Measurements from ENCODE around the gene MOB1A.
"Not testable (repeated sequence)": the region's sequence is repeated elsewhere in the genome, so short reads cannot be mapped to it uniquely, and the experiment has no call there.

Gene MOB1A

GRCh38 chr2:74198461-74199274 is 20.0 kb upstream of the MOB1A start, which contains the start of gene MTHFD2:
MTHFD2 (plus strand) TSS chr2:74198615; CDS start chr2:74198642, 27 bp downstream.
- DNase-seq (ENCODE audit: low spot score): peak; percentile 95

- DNase-seq (ENCODE audit: low spot score): no peak
Observed at GRCh38 chr2:74198023-74198460, 19.4 kb upstream of the MOB1A start.

GRCh38 chr2:74197049-74197448 is 18.4 kb upstream of the MOB1A start:
- DNase-seq (ENCODE audit: low spot score): no peak

- no peak for DNase-seq (ENCODE audit: low spot score)
Observed at GRCh38 chr2:74194799-74195198, 16.1 kb upstream of the MOB1A start.

GRCh38 chr2:74191596-74192380 is 13.1 kb upstream of the MOB1A start:
- no peak for DNase-seq (ENCODE audit: low spot score)

GRCh38 chr2:74188696-74189095 is 10.0 kb upstream of the MOB1A start:
- no peak for DNase-seq (ENCODE audit: low spot score)

- peak; percentile 87 for DNase-seq (ENCODE audit: low spot score)
Observed at GRCh38 chr2:74188018-74188601, 9.4 kb upstream of the MOB1A start.

- not testable (repeated sequence) for DNase-seq (ENCODE audit: low spot score)
Observed at GRCh38 chr2:74186706-74187105, 8.0 kb upstream of the MOB1A start.

- no peak for DNase-seq (ENCODE audit: low spot score)
Observed at GRCh38 chr2:74186038-74186437, 7.4 kb upstream of the MOB1A start.

GRCh38 chr2:74183878-74184277 is 5.2 kb upstream of the MOB1A start:
- DNase-seq (ENCODE audit: low spot score): no peak

- DNase-seq (ENCODE audit: low spot score): peak; percentile 22
Observed at GRCh38 chr2:74181739-74182138, 3.1 kb upstream of the MOB1A start.

- DNase-seq (ENCODE audit: low spot score): no peak
Observed at GRCh38 chr2:74179063-74179865, 585 bp upstream of the MOB1A start.

- DNase-seq (ENCODE audit: low spot score): no peak
Observed at GRCh38 chr2:74177696-74178095, 983 bp downstream of the MOB1A start.

GRCh38 chr2:74174909-74175308 is 3.8 kb downstream of the MOB1A start:
- no peak for DNase-seq (ENCODE audit: low spot score)

- DNase-seq (ENCODE audit: low spot score): no peak
Observed at GRCh38 chr2:74168739-74169138, 9.9 kb downstream of the MOB1A start.

GRCh38 chr2:74164761-74165160 is 13.9 kb downstream of the MOB1A start:
- DNase-seq (ENCODE audit: low spot score): no peak

- no peak for DNase-seq (ENCODE audit: low spot score)
Observed at GRCh38 chr2:74162951-74163350, 15.7 kb downstream of the MOB1A start.

- no peak for DNase-seq (ENCODE audit: low spot score)
Observed at GRCh38 chr2:74155830-74156229, 22.8 kb downstream of the MOB1A start.

GRCh38 chr2:74152954-74153353 is 25.7 kb downstream of the MOB1A start:
- DNase-seq (ENCODE audit: low spot score): no peak

GRCh38 chr2:74149570-74150319 is 28.9 kb downstream of the MOB1A start:
- no peak for DNase-seq (ENCODE audit: low spot score)

- no peak for DNase-seq (ENCODE audit: low spot score)
Observed at GRCh38 chr2:74149247-74149525, 29.5 kb downstream of the MOB1A start.

Data from AG20443 (cell line).